NCI-H446 (cell line): ENCODE results near the gene NBPF11.
"Not testable (repeated sequence)": the region's sequence is repeated elsewhere in the genome, so short reads cannot be mapped to it uniquely, and the experiment has no call there.

Experiments
- DNase-seq, 2 experiments: peaks; one replicate each; lab custom pipeline; 2025; lab: John Stamatoyannopoulos, UW

NBPF11 gene

DNA sequence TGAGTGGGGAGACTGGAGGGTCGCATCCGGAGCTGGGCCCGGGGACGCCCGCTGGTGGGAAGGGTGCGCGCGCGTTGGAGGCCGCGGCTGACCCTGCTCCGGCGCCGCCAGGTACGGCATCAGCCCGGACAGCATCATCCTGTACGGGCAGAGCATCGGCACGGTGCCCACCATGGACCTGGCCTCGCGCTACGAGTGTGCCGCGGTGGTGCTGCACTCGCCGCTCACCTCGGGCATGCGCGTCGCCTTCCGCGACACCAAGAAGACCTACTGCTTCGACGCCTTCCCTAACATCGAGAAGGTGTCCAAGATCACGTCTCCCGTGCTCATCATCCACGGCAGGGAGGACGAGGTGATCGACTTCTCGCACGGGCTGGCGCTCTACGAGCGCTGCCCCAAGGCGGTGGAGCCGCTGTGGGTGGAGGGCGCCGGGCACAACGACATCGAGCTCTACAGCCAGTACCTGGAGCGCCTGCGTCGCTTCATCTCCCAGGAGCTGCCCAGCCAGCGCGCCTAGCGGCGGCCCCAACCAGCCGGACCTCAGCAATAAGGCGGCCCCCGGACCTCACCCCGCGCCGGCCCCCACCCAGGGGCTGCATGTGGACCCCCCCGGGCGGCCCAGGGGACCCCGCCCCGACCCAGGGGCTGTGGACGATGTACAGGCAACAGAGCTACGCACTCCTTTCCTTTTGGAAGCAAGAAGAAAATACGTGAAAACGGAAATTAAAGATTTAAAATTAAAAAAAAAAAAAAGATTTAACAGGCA lies 2.8 kb downstream of the NBPF11 start:
- not testable (repeated sequence) for DNase-seq

DNA sequence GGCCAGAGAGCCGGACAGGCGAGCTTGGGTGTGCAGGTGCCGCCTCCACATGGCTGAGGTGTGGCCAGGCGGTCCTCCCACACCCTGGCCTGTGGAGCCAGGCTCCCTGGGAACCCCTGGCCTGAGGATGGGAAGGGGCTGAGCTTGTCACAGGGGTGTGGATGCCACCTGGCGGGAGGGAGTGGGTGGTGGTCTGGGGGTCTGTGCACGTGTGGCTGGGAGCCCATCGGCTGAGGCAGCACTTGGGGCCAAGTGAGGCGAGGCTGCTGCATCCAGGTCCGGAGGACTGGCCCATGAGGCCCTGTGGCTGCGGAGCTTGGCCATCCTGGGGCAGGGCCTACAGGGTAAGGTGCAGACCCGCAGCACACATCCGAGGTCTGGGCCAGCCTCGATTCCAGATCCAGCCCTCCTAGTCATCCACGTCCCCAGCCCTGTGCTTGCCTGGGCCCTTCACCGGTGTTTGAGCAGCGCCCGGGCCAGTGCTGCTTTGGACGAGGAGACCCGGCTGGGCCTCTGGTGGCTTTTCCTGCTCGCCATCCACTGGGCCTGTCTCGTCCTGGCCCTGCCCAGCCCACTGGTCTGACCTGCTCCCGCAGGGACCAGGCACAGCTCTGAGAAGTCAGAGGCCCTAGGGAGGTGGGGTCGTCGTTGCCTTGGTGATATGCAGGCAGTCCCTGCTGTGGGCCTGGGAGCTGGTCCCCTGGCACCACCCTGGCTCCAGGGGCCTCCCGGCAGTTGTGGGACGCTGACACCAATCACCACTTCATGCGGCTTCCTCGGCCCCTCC lies 4.8 kb downstream of the NBPF11 start:
- DNase-seq = not testable (repeated sequence)

DNA sequence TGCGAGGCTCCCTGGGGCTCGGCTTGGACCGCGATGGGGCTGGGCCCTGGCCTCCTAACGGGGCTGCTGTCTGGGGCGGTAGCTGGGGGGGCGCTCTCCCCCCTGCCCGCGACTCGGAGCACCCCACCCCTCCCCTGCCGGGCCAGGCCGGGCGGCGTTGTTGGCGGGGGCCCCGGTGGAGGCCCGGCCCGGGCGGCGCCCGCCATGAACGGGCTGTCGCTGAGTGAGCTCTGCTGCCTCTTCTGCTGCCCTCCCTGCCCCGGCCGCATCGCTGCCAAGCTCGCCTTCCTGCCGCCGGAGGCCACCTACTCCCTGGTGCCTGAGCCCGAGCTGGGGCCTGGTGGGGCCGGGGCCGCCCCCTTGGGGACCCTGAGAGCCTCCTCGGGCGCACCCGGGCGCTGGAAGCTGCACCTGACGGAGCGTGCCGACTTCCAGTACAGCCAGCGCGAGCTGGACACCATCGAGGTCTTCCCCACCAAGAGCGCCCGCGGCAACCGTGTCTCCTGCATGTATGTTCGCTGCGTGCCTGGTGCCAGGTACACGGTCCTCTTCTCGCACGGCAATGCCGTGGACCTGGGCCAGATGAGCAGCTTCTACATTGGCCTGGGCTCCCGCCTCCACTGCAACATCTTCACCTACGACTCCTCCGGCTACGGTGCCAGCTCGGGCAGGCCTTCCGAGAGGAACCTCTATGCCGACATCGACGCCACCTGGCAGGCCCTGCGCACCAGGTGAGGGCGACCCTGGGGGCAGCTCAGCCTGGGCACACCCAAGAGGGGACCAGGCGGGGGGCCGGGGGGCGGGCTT lies 5.7 kb downstream of the NBPF11 start:
- DNase-seq = not testable (repeated sequence)

DNA sequence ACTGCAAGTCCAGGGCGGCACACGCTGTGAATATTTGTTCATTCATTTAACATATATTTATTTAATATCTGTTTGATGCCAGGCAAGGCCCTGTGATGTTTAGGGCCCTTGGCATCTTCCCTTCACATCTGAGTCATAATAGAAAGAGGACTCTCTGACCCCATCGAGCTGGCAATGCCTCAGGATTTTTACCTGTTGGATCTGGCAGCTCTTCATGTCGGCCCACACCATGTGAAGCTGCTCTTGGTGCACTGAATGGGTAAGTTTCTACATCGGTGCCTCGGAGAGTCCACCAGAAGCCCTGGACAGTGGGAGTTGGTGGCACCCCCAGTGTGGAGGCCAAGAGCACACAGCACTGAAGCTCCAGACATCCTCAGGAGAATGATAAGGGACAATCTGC lies 8.9 kb downstream of the NBPF11 start:
- not testable (repeated sequence) for DNase-seq

DNA sequence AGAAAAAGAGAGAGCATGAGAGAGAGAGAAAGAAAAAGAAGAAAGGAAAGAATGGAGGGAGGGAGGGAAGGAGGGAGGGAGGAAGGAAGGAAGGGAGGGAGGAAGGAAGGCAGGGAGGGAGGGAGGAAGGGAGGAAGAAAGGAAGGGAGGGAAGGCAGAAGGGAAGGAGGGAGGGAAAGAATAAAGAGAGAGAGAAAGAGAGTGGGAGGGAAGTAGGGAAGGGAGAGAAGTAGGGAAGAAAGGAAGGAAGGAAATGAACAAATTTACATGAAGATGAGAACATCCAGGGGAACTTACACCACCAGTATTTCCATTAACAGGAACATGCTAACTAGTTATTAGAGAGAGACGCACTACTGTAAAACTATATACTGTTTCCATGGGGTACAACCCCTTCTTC lies 10.1 kb downstream of the NBPF11 start:
- not testable (repeated sequence) for DNase-seq

DNA sequence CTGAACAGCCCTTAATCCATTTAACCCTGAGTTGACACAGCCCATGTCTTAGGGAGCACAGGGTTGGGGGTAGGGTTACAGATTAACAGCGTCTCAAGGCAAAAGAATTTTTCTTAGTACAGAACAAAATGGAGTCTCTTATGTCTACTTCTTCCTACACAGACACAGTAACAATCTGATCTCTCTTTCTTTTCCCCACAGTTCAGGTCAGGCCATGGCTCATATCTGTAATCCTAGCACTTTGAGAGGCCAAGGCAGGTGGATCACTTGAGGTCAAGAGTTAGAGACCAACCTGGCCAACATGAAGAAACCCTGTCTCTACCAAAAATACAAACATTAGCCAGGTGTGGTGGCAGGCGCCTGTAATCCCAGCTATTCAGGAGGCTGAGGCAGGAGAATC lies 13.5 kb downstream of the NBPF11 start:
- not testable (repeated sequence) for DNase-seq

DNA sequence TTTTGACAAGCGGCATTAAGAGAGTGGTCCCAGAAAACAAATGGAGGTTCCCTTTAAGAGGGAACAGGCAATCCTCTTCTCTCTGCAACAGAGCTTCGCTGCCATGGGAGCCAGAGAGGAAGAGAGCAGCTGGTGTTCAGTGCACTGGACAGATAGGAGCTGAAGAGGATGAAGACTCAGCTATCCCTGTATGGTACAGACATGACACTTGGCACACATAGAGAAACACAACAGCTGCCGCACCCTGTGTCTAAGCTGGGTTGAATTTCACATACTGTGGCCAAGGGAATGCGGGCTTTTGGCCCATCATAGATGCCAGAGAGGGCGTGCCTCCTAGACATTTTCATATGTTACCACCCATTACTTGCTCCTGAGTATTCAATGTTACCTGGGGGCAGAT lies 29.7 kb downstream of the NBPF11 start:
- DNase-seq = peak; percentile 51 to 68

DNA sequence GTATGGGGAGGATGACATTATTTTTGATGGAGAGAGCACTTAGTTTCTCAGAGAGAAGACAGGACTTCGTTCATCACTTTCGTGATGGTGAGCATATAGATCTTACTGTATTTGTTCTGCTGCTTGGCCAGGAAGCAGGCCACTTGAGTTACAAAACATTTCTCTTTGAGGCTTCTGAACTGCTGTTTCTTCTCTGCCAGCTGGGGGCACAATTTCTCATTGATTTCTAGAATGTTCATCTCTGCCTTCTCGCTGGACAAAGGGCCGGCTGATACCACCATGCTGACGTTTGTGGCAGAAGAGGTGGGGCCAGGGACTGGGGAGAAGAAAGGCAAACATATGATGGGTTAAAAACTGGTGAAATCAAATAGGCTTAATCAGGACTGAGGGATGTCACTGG lies 31.7 kb downstream of the NBPF11 start:
- DNase-seq = peak in 1 of 2 experiments; percentile 2

DNA sequence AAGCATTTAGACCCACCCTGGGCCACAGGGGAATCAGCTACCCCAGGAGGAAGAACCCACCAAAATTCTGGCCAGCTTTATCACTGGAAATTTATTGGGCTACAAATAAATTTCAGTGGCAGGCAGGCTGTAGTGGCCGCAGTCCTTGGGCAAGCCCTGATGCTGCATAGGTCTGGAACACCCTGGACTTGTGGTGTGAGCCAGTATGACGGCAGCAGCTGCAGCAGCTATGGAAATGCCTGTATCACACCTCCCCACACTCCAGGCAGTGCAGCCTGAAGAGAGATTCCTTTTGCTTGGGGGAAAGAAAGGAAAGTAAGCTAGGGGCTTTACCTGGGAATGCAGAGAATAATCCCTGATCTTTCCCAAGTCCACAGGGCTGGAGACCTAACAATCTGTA lies 56.3 kb downstream of the NBPF11 start:
- DNase-seq = not testable (repeated sequence)

DNA sequence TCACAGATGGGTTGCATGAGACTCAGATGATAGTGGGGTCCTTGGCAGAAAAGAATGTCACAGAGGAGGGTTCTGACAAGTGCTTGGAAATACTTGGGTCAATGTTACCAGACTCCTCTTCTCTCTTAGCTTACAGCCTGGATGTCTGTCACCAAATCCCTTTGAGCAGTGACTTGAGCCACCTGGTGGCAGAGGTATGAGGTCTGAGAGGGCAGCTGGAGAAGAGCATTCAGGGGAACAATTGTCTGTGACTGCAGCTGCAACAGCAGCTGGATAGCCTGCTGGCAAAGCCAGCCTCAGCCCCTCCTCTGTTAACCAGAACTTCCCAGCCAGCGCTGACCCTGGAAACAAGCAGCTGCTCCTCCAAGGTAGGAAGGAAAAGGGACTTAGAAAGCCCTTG lies 65.9 kb downstream of the NBPF11 start:
- not testable (repeated sequence) for DNase-seq

DNA sequence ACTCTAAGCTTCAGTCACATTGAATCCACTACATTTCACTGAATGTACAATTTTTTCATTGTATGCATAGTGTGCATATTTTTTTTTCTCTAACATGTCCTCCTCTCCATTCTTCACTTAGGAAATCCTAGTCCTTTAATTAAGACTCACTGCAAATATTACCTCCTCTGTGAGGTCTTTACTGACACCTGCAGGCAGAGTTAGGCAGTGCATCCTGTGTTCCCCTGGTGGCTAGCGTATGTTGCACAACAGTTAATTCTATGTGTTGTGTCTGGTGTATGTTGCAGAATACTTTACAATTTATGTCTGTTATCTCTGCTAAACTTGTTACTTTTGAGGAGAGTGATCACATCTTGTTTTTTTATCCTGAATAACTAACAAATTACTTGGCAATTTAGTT lies 70.9 kb downstream of the NBPF11 start:
- not testable (repeated sequence) for DNase-seq

DNA sequence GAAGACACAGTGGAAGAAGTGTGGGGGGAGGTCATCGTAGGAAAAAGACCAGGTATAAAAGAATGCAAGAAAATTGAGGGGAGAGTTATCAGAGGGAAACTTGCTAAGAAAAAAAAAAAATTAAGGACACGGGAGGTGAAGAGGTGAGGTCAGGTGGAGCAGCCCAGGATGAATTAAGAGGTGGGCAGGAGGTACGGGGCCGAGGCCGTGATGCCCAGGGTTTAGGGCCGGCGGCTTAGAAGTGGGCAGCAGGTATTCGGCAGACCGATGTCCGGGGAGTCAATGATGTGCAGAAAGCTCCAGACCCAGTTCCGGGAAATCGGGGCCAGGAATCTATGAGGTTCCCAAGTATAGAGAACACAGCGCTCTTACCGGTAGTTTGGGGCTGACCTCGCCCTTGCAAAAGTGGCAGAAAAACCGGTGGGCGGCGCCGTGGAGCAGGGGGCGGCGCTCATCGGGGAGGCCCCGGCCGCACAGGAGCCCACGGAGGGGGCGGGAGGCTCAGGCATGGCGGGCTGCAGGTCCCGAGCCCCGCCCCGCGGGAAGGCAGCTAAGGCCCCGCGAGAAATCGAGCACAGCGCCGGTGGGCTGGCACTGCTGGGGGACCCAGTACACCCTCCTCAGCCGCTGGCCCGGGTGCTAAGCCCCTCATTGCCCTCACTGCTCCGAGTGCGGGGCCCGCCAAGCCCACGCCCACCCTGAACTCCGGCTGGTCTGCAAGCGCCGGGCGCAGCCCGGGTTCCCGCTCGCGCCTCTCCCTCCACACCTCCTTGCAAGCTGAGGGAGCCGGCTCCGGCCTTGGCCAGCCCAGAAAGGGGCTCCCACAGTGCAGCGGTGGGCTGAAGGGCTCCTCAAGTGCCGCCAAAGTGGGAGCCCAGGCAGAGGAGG lies 73.2 kb downstream of the NBPF11 start:
- not testable (repeated sequence) for DNase-seq

DNA sequence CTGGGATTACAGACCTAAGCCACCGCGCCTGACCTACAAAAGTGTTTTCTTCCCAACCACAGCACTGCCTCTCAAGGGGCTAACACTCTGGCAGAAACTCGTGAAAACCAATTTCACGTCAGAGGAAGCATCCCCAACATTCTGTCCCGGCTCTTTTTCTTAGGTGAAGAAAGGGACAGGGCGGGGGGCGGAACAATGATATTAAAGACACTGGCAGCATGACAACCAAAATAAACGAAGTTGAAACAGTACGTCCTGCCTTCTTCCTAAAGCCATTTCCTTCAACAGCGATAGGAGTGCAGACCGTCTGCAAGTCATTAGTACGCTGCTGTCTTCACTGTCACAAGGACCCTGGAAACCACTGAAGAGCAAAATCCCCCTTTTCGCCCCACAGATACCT lies 74.0 kb downstream of the NBPF11 start:
- not testable (repeated sequence) for DNase-seq

DNA sequence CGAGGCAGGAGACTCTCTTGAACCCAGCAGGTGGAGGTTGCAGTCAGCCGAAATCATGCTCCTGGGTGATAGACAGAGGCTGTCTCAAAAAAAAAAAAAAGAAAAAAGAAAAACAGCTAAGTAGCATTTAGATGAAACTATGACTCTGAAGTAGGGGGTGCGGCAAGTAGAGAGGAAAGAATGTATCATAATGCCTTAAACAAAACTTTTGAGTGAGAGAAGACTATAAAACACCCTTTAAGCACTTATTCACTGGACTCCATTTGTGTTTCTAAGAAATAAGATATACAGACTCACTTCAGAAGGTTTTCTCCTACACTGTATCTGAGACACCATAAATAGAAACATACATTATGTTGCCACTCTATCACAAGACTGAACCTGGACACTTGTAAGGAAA lies 74.6 kb downstream of the NBPF11 start:
- not testable (repeated sequence) for DNase-seq

DNA sequence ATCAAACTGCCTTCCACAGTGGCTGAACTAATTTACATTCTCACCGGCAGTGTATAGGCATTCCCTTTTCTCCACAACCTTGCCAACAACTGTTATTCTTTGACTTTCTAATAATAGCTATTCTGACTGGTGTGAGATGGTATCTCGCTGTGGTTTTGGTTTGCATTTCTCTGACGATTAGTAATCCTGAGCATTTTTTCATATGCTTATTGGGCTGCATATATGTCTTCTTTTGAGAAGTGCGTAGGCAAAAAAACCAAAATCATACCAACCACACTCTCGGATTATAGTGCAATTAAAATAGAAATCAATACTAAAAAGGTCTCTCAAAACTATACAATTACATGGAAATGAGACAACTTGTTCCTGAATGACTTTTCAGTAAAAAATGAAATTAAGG lies 78.7 kb downstream of the NBPF11 start:
- DNase-seq = not testable (repeated sequence)

DNA sequence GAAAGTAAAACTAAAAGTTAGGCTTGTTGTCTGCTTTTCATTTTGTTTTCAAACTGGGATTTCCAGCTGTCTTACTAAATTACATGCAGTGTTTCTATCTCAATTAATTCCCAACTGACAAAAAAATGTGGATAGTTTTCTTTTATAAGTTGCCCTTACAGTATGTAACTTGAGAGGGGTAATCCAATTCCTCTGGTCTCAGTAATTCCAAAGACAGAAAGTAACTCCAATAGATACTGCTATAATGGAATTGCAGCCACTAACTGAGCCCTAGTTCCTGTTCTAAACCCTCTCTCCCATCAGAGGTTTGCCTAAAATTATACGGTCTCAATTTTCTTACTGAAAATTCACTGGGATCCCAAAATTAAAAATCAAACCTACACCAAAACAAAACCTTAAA lies 83.5 kb downstream of the NBPF11 start:
- DNase-seq = not testable (repeated sequence)

DNA sequence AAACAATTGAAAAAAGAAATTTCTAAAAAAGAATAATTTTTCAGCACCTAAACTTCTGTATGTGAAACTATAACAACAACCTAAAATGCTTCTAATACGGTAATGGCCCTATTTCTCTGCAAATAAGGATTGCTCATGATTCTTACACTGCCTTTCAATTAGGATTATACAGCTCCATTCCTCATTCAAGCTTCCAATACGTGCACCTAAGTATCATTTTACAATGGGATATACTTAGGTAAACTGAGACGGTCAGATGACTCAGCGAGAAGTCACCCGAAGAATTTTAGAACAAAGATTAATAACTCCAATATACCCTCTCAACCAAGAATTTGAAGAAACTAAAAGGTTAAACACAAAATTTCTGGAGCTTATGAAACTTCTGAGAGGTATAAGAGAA lies 83.9 kb downstream of the NBPF11 start:
- not testable (repeated sequence) for DNase-seq

DNA sequence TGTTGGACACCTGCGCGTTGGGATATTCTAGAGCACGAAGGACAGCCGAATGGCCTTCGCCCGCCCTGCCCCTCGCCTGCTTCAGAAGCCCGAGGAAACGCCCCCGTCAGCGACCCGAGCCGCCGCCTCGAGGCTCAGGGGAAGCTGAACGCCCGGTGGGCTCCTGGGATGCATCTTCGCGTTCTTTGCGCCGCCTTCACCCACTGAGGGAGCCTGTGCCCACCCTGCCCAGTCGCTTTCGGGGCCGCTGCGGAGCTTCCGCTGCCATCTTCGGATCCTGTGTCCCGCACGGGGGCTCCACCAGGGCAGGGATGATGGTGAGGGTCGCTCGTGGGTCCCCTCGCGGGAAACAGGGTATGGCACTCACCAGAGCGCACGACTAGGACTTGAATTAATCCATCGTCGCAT lies 91.8 kb downstream of the NBPF11 start:
- DNase-seq = not testable (repeated sequence)

DNA sequence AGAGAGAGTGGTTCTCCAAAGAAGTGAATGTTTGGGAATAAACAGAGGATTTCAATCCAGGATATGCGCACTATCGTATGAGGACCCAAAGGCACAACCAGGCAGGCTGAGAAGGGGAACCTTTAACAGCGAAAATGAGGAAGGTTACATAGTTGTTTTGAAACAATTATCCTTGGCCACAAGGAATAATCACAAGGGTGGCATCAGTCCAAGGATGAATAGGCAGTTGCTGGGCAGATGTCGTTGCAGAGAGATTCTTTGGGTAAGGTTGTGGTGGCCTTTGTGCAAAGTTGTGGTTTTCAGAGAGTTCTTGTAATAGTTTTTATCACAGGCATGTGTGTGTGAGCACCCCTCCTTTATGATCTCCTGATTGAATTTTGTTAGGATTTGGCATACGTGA lies 94.7 kb downstream of the NBPF11 start:
- not testable (repeated sequence) for DNase-seq
